HL-60 (cell line): ENCODE results near the gene TGIF1.

Experiments
- DNase-seq, 2 experiments: peaks; one replicate each; pipeline ENCODE4 v3.0.0-alpha.2; 2010 to 2020; ENCODE audit warnings: low read depth in 1 of 2, low spot score in 1 of 2
- H3K27ac ChIP-seq: fragments of 250-450 bp; sonication (Bioruptor Pico); replicated peaks from 2 replicates; pipeline ENCODE4 v1.5.1; 2020; ENCODE audit warnings: mild to moderate bottlenecking, moderate library complexity
- H3K27me3 ChIP-seq: fragments of 250-450 bp; sonication (Bioruptor Pico); 2 replicates; pipeline ENCODE4 v1.5.1; 2021; ENCODE audit warnings: mild to moderate bottlenecking, moderate library complexity; ENCODE audit not compliant: insufficient read depth, poor library complexity, severe bottlenecking
- H3K4me3 ChIP-seq: replicated peaks from 2 replicates; pipeline ENCODE4 v1.5.1; 2011; ENCODE audit warnings: mild to moderate bottlenecking, control low read depth, low read length; ENCODE audit not compliant: insufficient read depth
- GABPA ChIP-seq: IDR thresholded peaks from 2 replicates; pipeline ENCODE4 v1.6.1; 2012; ENCODE audit warnings: low read depth
- POLR2AphosphoS5 ChIP-seq: IDR thresholded peaks from 2 replicates; pipeline ENCODE4 v1.6.1; 2012; ENCODE audit warnings: low read depth
- SPI1 ChIP-seq: IDR thresholded peaks from 2 replicates; pipeline ENCODE4 v1.6.1; 2012; ENCODE audit warnings: low read depth, mild to moderate bottlenecking, borderline replicate concordance
- TF ChIP-seq, protein P1 (sequence below): IDR thresholded peaks from 2 replicates; pipeline ENCODE4 v1.6.1; 2012; ENCODE audit warnings: low read depth; ENCODE audit not compliant: insufficient replicate concordance
- TF ChIP-seq, protein P2 (sequence below): IDR thresholded peaks from one replicate; pipeline ENCODE4 v1.5.1; 2011; ENCODE audit warnings: low read length, control low read depth, inconsistent platforms; ENCODE audit not compliant: insufficient read depth

TGIF1 gene

DNA sequence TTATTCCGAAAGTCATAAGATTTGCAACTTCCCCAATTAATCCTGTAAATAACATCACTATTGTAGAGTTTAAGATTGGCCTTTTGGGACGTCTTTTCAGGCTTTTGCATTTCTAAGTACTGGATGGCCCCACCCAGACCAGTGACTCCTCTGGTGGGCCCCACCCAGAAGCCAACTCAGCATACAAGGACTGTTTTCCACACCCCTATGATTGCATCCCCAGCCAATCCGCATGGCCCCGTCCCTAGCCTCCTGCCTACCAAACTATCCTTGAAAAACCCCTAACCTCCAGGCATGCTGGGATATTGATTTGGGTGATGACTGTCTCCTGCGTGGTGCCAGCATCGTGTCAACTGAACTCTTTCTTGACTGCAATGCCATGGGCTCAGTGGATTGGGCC, 24.5 kb upstream of the TGIF1 start:
- DNase-seq: no peak
- TF ChIP-seq, protein P1, sequence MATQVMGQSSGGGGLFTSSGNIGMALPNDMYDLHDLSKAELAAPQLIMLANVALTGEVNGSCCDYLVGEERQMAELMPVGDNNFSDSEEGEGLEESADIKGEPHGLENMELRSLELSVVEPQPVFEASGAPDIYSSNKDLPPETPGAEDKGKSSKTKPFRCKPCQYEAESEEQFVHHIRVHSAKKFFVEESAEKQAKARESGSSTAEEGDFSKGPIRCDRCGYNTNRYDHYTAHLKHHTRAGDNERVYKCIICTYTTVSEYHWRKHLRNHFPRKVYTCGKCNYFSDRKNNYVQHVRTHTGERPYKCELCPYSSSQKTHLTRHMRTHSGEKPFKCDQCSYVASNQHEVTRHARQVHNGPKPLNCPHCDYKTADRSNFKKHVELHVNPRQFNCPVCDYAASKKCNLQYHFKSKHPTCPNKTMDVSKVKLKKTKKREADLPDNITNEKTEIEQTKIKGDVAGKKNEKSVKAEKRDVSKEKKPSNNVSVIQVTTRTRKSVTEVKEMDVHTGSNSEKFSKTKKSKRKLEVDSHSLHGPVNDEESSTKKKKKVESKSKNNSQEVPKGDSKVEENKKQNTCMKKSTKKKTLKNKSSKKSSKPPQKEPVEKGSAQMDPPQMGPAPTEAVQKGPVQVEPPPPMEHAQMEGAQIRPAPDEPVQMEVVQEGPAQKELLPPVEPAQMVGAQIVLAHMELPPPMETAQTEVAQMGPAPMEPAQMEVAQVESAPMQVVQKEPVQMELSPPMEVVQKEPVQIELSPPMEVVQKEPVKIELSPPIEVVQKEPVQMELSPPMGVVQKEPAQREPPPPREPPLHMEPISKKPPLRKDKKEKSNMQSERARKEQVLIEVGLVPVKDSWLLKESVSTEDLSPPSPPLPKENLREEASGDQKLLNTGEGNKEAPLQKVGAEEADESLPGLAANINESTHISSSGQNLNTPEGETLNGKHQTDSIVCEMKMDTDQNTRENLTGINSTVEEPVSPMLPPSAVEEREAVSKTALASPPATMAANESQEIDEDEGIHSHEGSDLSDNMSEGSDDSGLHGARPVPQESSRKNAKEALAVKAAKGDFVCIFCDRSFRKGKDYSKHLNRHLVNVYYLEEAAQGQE: no peak
- TF ChIP-seq SPI1 (no peak), POLR2AphosphoS5 (no peak), GABPA (no peak)
- TF ChIP-seq, protein P2, sequence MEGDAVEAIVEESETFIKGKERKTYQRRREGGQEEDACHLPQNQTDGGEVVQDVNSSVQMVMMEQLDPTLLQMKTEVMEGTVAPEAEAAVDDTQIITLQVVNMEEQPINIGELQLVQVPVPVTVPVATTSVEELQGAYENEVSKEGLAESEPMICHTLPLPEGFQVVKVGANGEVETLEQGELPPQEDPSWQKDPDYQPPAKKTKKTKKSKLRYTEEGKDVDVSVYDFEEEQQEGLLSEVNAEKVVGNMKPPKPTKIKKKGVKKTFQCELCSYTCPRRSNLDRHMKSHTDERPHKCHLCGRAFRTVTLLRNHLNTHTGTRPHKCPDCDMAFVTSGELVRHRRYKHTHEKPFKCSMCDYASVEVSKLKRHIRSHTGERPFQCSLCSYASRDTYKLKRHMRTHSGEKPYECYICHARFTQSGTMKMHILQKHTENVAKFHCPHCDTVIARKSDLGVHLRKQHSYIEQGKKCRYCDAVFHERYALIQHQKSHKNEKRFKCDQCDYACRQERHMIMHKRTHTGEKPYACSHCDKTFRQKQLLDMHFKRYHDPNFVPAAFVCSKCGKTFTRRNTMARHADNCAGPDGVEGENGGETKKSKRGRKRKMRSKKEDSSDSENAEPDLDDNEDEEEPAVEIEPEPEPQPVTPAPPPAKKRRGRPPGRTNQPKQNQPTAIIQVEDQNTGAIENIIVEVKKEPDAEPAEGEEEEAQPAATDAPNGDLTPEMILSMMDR: no peak
- no peak overlapping the region for H3K27ac ChIP-seq
- H3K4me3 ChIP-seq: no peak overlapping the region
- H3K27me3 ChIP-seq: no peaks in the 10 kb centered on the region

DNA sequence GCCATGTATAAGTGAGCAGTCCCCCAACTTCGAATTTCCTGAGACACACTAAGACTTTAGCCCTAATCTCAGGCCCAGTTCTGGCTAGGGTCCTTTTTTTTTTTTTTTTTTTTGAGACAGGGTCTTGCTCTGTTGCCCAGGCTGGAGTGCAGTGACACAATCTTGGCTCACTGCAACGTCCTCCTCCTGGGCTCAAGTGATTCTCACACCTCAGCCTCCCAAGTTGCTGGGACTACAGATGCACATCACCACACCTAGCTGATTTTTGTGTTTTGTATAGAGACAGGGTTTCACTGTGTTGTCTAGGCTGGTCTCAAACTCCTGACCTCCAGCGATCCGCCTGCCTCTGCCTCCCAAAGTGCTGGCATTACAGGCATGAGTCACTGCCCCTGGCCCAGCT, 23.9 kb upstream of the TGIF1 start:
- TF ChIP-seq, protein P2: no peak
- TF ChIP-seq POLR2AphosphoS5 (no peak), GABPA (no peak), SPI1 (no peak)
- TF ChIP-seq, protein P1: no peak
- no peak overlapping the region for H3K27ac ChIP-seq
- H3K27me3 ChIP-seq: no peaks in the 10 kb centered on the region
- H3K4me3 ChIP-seq: no peak overlapping the region
- no peak for DNase-seq

DNA sequence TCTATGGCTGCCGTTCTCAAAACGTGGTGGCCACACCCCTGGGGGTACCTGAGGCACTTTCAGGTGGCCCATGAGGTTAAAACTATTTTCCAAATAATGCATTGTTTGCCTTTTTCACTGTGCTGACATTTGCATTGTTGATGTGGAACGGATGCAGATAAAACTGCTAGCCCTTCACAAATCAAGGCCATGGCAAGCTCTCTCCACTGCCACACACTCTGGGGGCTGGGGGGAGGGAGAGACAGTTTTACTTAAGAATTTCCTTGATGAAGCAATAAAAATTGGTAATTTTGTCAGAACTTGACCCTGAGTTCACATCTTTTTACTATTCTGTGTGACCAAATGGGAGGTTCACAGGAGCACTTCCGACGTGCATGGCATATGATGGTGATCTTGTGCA, 22.0 kb upstream of the TGIF1 start:
- TF ChIP-seq, protein P2: no peak
- TF ChIP-seq, protein P1: no peak
- no peak for TF ChIP-seq SPI1
- TF ChIP-seq POLR2AphosphoS5: no peak
- no peak for TF ChIP-seq GABPA
- Histone ChIP-seq H3K27ac (no peak overlapping the region), H3K27me3 (no peaks in the 10 kb centered on the region), H3K4me3 (no peak overlapping the region)
- DNase-seq: no peak
